SK-N-SH (cell line): ENCODE data around the gene DNAJC18. TPM values are rescaled to one million over a fixed set of nuclear protein-coding genes. Genes with fewer than 3 reads are reported as not detected.

ENCODE experiments used
- CTCF ChIA-PET: fragments of 300-600, 350-600 bp; formaldehyde crosslinking; extraction: SDS; loops from one replicate; lab custom pipeline; 2021; lab: Yijun Ruan, JAX
- POLR2A ChIA-PET: fragments of 350-600 bp; sonication (Branson Sonifier 250); formaldehyde crosslinking; extraction: SDS; loops from one replicate; lab custom pipeline; 2020; ENCODE audit warnings: antibody characterized with exemption, inconsistent platforms; lab: Yijun Ruan, JAX
- DNase-seq: peaks from one replicate; pipeline ENCODE4 v3.0.0; 2012
- H2AFZ ChIP-seq: fragments of 200-600 bp; sonication (generic); 2 replicates; pipeline ENCODE4 v1.8.1; 2016; ENCODE audit warnings: antibody characterized with exemption, mild to moderate bottlenecking, low read depth
- H3F3A ChIP-seq: fragments of 200-600 bp; sonication (generic); replicated peaks from 2 replicates; pipeline ENCODE3; 2016; ENCODE audit warnings: antibody characterized with exemption, mild to moderate bottlenecking; ENCODE audit not compliant: insufficient read depth
- H3K27ac ChIP-seq, 2 experiments: fragments of 200-500 bp in 1 of 2; fragments of 200-600 bp in 1 of 2; sonication (Bioruptor generic) in 1 of 2; sonication (generic), shearing (Covaris generic) in 1 of 2; 2 replicates each; pipeline versions ENCODE4 v1.5.1 to v1.6.1; 2014 to 2016; ENCODE audit warnings: low read depth in 2 of 2, inconsistent platforms in 1 of 2, low read length in 1 of 2, mild to moderate bottlenecking in 1 of 2, mixed read lengths in 1 of 2
- H3K27me3 ChIP-seq: fragments of 200-600 bp; sonication (generic), shearing (Covaris generic); 2 replicates; pipeline ENCODE4 v1.6.1; 2016; ENCODE audit warnings: mixed run types; ENCODE audit not compliant: insufficient read depth
- H3K36me3 ChIP-seq, 2 experiments: fragments of 200-500 bp in 1 of 2; fragments of 200-600 bp in 1 of 2; sonication (Bioruptor generic) in 1 of 2; sonication (generic) in 1 of 2; replicated peaks in 1 of 2; 2 replicates each; pipeline versions ENCODE3 to v1.5.1; 2014 to 2016; ENCODE audit warnings: low read length in 1 of 2, mild to moderate bottlenecking in 1 of 2; ENCODE audit not compliant: insufficient read depth in 2 of 2, control insufficient read depth in 1 of 2
- H3K4me1 ChIP-seq, 2 experiments: fragments of 200-500 bp in 1 of 2; fragments of 200-600 bp in 1 of 2; sonication (Bioruptor generic) in 1 of 2; sonication (generic), shearing (Covaris generic) in 1 of 2; 2 replicates each; pipeline versions ENCODE4 v1.5.1 to v1.6.1; 2014 to 2016; ENCODE audit warnings: low read depth in 1 of 2, low read length in 1 of 2, mixed run types in 1 of 2; ENCODE audit not compliant: insufficient read depth in 2 of 2, control insufficient read depth in 1 of 2
- H3K4me2 ChIP-seq: fragments of 200-600 bp; sonication (generic), shearing (Covaris generic); 2 replicates; pipeline ENCODE4 v1.6.1; 2017; ENCODE audit warnings: mixed run types
- H3K4me3 ChIP-seq, 2 experiments: fragments of 200-500 bp in 1 of 2; fragments of 200-600 bp in 1 of 2; sonication (Bioruptor generic) in 1 of 2; sonication (generic), shearing (Covaris generic) in 1 of 2; 2 replicates each; pipeline versions ENCODE4 v1.5.1 to v1.8.1; 2014 to 2016; ENCODE audit warnings: low read depth in 2 of 2, inconsistent platforms in 1 of 2, low read length in 1 of 2, mild to moderate bottlenecking in 1 of 2, mixed read lengths in 1 of 2, moderate library complexity in 1 of 2
- H3K79me2 ChIP-seq: fragments of 200-600 bp; sonication (generic); 2 replicates; pipeline ENCODE4 v1.8.1; 2017; ENCODE audit warnings: mild to moderate bottlenecking; ENCODE audit not compliant: insufficient read depth
- H3K9ac ChIP-seq: fragments of 200-600 bp; sonication (generic); 2 replicates; pipeline ENCODE4 v1.6.1; 2017; ENCODE audit warnings: mixed run types
- H3K9me2 ChIP-seq: fragments of 200-600 bp; sonication (generic); 2 replicates; pipeline ENCODE4 v1.6.1; 2017; ENCODE audit warnings: mixed run types
- H3K9me3 ChIP-seq: fragments of 200-600 bp; sonication (generic); 2 replicates; pipeline ENCODE4 v1.6.1; 2017; ENCODE audit warnings: mixed run types, mild to moderate bottlenecking, moderate library complexity
- H4K20me1 ChIP-seq: fragments of 200-600 bp; sonication (generic); 2 replicates; pipeline ENCODE4 v1.6.1; 2017; ENCODE audit warnings: mild to moderate bottlenecking, mixed run types; ENCODE audit not compliant: insufficient read depth
- CHD2 ChIP-seq: fragments of 150-350 bp; IDR thresholded peaks from 2 replicates; pipeline ENCODE4 v1.6.1; 2018; ENCODE audit warnings: low read length; ENCODE audit not compliant: partially characterized antibody
- CTCF ChIP-seq: fragments of 200-600 bp; sonication (generic); IDR thresholded peaks from 2 replicates; pipeline ENCODE4 v1.6.1; 2017; ENCODE audit warnings: antibody characterized with exemption, mild to moderate bottlenecking, moderate library complexity
- EP300 ChIP-seq, 2 experiments: IDR thresholded peaks; 2 replicates each; pipeline versions ENCODE4 v1.4.0 to v1.6.1; 2012; ENCODE audit warnings: borderline replicate concordance in 1 of 2, low read depth in 1 of 2, low read length in 1 of 2
- EZH2phosphoT487 ChIP-seq: fragments of 200-600 bp; sonication (generic); IDR thresholded peaks from 2 replicates; pipeline ENCODE4 v1.6.1; 2017; ENCODE audit warnings: low read depth, mixed run types, mild to moderate bottlenecking, antibody characterized with exemption, moderate library complexity, borderline replicate concordance
- FOXJ3 ChIP-seq: sonication (generic); formaldehyde crosslinking; IDR thresholded peaks from 2 replicates; pipeline ENCODE4 v1.5.1; 2020; ENCODE audit warnings: mild to moderate bottlenecking, missing genetic modification reagents
- FOXM1 ChIP-seq: IDR thresholded peaks from 2 replicates; pipeline ENCODE4 v1.4.0; 2012; ENCODE audit warnings: low read depth, mild to moderate bottlenecking
- GATA2 ChIP-seq: sonication (generic); formaldehyde crosslinking; IDR thresholded peaks from 2 replicates; pipeline ENCODE4 v1.5.0; 2020; ENCODE audit warnings: mild to moderate bottlenecking, missing genetic modification reagents
- IRF3 ChIP-seq: fragments of 150-350 bp; IDR thresholded peaks from 2 replicates; pipeline ENCODE4 v1.6.1; 2016; ENCODE audit warnings: mild to moderate bottlenecking, low read depth, low read length
- NFIC ChIP-seq: IDR thresholded peaks from 2 replicates; pipeline ENCODE4 v1.4.0; 2012; ENCODE audit warnings: borderline replicate concordance
- PBX3 ChIP-seq: IDR thresholded peaks from 2 replicates; pipeline ENCODE4; 2012
- RAD21 ChIP-seq: IDR thresholded peaks from 2 replicates; pipeline ENCODE4 v1.6.1; 2012; ENCODE audit warnings: mild to moderate bottlenecking, low read length
- RCOR1 ChIP-seq: fragments of 150-350 bp; IDR thresholded peaks from 2 replicates; pipeline ENCODE4 v1.6.1; 2017; ENCODE audit warnings: antibody characterized with exemption, low read length
- RFX5 ChIP-seq: IDR thresholded peaks from 2 replicates; pipeline ENCODE4 v1.6.1; 2012; ENCODE audit warnings: mild to moderate bottlenecking, improper control_type of control experiment, low read length
- SIN3A ChIP-seq: IDR thresholded peaks from 2 replicates; pipeline ENCODE4 v1.6.1; 2012; ENCODE audit warnings: low read depth, mild to moderate bottlenecking, low read length, moderate library complexity, borderline replicate concordance
- TAF1 ChIP-seq: IDR thresholded peaks from 2 replicates; pipeline ENCODE4 v1.6.1; 2012; ENCODE audit warnings: low read depth, mild to moderate bottlenecking, low read length, moderate library complexity, borderline replicate concordance
- TCF12 ChIP-seq: IDR thresholded peaks from 2 replicates; pipeline ENCODE4 v1.4.0; 2012
- TEAD4 ChIP-seq: IDR thresholded peaks from 2 replicates; pipeline ENCODE4 v1.4.0; 2012; ENCODE audit warnings: mild to moderate bottlenecking, borderline replicate concordance; ENCODE audit not compliant: insufficient read depth
- USF1 ChIP-seq: IDR thresholded peaks from 2 replicates; pipeline ENCODE4 v1.4.0; 2012; ENCODE audit warnings: low read depth, borderline replicate concordance
- YY1 ChIP-seq: IDR thresholded peaks from 2 replicates; pipeline ENCODE4 v1.4.0; 2012; ENCODE audit warnings: low read depth, mild to moderate bottlenecking
- ZBTB33 ChIP-seq: IDR thresholded peaks from 2 replicates; pipeline ENCODE4 v1.4.0; 2012; ENCODE audit warnings: low read depth, borderline replicate concordance
- WGBS: methylation state at CpG from one replicate; pipeline ENCODE4 v1.1.6; 2017; ENCODE audit warnings: low lambda C conversion rate; 5-methylcytosine and 5-hydroxymethylcytosine counted together
- polyA plus RNA-seq, 3 experiments: library from polyadenylated mRNA; depleted of rRNA; stranded (reverse); fragments of >200 nt; gene quantifications; 2 replicates each; pipeline ENCODE4 v1.2.3, GENCODE V29; 2012

Gene DNAJC18
- polyA plus RNA-seq, 1 of the 3 experiments (the other 2 are of a cell fraction), result 7.4 TPM

- Histone ChIP-seq H4K20me1 (no peaks in the 10 kb centered on the region), H3K9me3 (no peaks in the 10 kb centered on the region), H3F3A (no peaks in the 10 kb centered on the region), H3K4me1 (peaks cover 0 to 2% of the 10 kb centered on the region in 2 experiments; a peak in 1 of 4 replicates), H3K27ac (no peak overlapping the region), H3K4me2 (no peak overlapping the region), H2AFZ (no peak overlapping the region), H3K36me3 (no peaks in the 10 kb centered on the region), H3K27me3 (no peaks in the 10 kb centered on the region), H3K79me2 (no peaks in the 10 kb centered on the region), H3K9ac (no peak overlapping the region), H3K4me3 (no peak overlapping the region), H3K9me2 (no peaks in the 10 kb centered on the region)
- CTCF ChIA-PET, result interaction anchor here (0.8 kb wide), 1 partner anchor 61 kb away, joined by 3 read pairs; no protein-coding TSS in a partner anchor
- DNase-seq, result no peak
- TF ChIP-seq CHD2 (no peak), TEAD4 (no peak), EP300 (IDR thresholded peaks at IDR 0.05; ENCODE audit: borderline replicate concordance in 1 of 2, low read depth in 1 of 2, low read length in 1 of 2) (no peak), RFX5 (no peak), TCF12 (no peak), SIN3A (no peak), CTCF (peak; percentile 26; the same call in 1 of the 2 replicates), FOXJ3 (no peak), RAD21 (peak; percentile 27; the same call in 1 of the 2 replicates)
- POLR2A ChIA-PET, result no interaction called here
- 80% methylated on average over 8 of the region's 8 CpGs for WGBS
Measured at GRCh38 chr5:139468421-139468931, 29.2 kb upstream of the DNAJC18 start.

GRCh38 chr5:139462586-139463276 lies 23.4 kb upstream of the DNAJC18 start, which contains the start of gene ECSCR:
Gene ECSCR (minus strand): TSS chr5:139462743. CDS start chr5:139462670, 73 bp downstream.
- H3K27me3 ChIP-seq, result no peaks in the 10 kb centered on the region
- H3K9ac ChIP-seq, result peak within 1 kb of the TSS; percentile 49
- peak within 1 kb of the TSS; percentile 75; the same call in 1 of the 2 replicates for H2AFZ ChIP-seq
- WGBS, result 97% methylated on average over 9 of the region's 10 CpGs
- H3F3A ChIP-seq, result peaks cover 16% of the 10 kb centered on the region
- ChIA-PET POLR2A (no interaction called here), CTCF (no interaction called here)
- H3K27ac ChIP-seq, result peak within 1 kb of the TSS in 1 of 2 experiments; percentile 84; a peak in 2 of 4 replicates
- DNase-seq, result no peak
- peak within 1 kb of the TSS; percentile 59 for H3K4me2 ChIP-seq
- 0 out of 2 replicates have a peak, but pooled peaks cover 6% of the 10 kb centered on the region for H3K79me2 ChIP-seq
- no peak within 1 kb of the TSS for H3K4me3 ChIP-seq
- no peaks in the 10 kb centered on the region for H4K20me1 ChIP-seq
- no peaks in the 10 kb centered on the region for H3K9me2 ChIP-seq
- peaks cover 0 to 38% of the 10 kb centered on the region in 2 experiments; a peak in 3 of 4 replicates for H3K4me1 ChIP-seq
- no peaks in the 10 kb centered on the region for H3K9me3 ChIP-seq
- H3K36me3 ChIP-seq, result no peaks in the 10 kb centered on the region
- TF ChIP-seq YY1 (no peak), TAF1 (no peak), IRF3 (no peak), SIN3A (no peak), USF1 (no peak), NFIC (no peak), PBX3 (no peak), EZH2phosphoT487 (no peak), RCOR1 (no peak), GATA2 (CRISPR knock-in tag) (no peak), FOXM1 (no peak), ZBTB33 (no peak)
